ENCODE data around the gene KCNAB1.

- TF ChIP-seq TCF12 (IDR thresholded peaks at IDR 0.05; ENCODE audit: low read depth, low read length) (no peak), NFIC (IDR thresholded peaks at IDR 0.05; ENCODE audit: low read depth, low read length) (no peak), DPF2 (IDR thresholded peaks at IDR 0.05) (no peak), MTA3 (IDR thresholded peaks at IDR 0.05; ENCODE audit: borderline replicate concordance, low read length) (no peak), BHLHE40 (IDR thresholded peaks at IDR 0.05; ENCODE audit: borderline replicate concordance in 1 of 2, low read depth in 2 of 2, low read length in 1 of 2) (no peak), JUNB (IDR thresholded peaks at IDR 0.05) (no peak), CREB1 (IDR thresholded peaks at IDR 0.05; ENCODE audit: low read depth) (no peak), CTCF (IDR thresholded peaks at IDR 0.05 in 2 of 3, conservative IDR thresholded peaks at IDR 0.05 in 1 of 3; ENCODE audit: control insufficient read depth in 2 of 3, extremely low read depth in 1 of 3, insufficient read depth in 1 of 3, low read depth in 3 of 3, low read length in 3 of 3) (no peak), SP1 (IDR thresholded peaks at IDR 0.05; ENCODE audit: low read depth, low read length) (no peak)
These were observed 246.2 kb downstream of the KCNAB1 start for GRCh38 chr3:156366559-156366958.
